ENCODE data around the gene ARHGEF28.

DNA sequence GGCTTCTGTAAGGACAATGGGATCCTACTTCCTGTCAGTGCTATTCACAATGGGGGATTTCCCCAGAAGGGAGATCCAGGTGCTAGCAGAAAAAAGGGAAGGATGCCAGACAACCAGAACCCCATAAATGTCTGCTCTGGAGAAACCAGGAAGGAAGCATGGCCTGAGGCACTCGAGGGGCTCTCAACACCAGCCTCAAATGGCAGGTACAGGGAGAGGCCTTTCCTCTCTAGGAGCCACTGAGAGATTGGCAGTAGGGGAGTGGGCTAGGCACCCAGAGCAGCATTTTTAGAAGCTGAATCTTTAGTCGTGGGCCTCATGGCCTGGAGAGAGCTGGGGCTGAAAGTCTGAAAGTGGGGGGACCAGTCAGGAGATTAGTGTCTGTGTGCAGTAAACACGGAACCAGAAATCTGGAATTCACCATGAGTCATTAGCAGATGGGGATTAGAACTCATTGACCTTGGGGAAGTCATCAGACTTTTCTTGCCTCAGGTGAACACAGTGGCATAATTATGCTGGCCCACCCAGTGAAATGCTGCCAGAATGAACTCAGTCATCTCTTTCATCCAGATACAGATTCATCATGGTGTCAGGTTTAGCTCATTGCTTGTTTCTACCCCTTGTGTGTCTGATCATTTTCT is 28.3 kb downstream of the ARHGEF28 start:
- no peak for TF ChIP-seq POLR2A (IDR thresholded peaks at IDR 0.05)
- TF ChIP-seq, protein P1, sequence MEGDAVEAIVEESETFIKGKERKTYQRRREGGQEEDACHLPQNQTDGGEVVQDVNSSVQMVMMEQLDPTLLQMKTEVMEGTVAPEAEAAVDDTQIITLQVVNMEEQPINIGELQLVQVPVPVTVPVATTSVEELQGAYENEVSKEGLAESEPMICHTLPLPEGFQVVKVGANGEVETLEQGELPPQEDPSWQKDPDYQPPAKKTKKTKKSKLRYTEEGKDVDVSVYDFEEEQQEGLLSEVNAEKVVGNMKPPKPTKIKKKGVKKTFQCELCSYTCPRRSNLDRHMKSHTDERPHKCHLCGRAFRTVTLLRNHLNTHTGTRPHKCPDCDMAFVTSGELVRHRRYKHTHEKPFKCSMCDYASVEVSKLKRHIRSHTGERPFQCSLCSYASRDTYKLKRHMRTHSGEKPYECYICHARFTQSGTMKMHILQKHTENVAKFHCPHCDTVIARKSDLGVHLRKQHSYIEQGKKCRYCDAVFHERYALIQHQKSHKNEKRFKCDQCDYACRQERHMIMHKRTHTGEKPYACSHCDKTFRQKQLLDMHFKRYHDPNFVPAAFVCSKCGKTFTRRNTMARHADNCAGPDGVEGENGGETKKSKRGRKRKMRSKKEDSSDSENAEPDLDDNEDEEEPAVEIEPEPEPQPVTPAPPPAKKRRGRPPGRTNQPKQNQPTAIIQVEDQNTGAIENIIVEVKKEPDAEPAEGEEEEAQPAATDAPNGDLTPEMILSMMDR (IDR thresholded peaks at IDR 0.05), result no peak

Data from right lobe of liver (tissue), 4 donors.